ENCODE data around the gene BRF1.

Gene BRF1

DNA sequence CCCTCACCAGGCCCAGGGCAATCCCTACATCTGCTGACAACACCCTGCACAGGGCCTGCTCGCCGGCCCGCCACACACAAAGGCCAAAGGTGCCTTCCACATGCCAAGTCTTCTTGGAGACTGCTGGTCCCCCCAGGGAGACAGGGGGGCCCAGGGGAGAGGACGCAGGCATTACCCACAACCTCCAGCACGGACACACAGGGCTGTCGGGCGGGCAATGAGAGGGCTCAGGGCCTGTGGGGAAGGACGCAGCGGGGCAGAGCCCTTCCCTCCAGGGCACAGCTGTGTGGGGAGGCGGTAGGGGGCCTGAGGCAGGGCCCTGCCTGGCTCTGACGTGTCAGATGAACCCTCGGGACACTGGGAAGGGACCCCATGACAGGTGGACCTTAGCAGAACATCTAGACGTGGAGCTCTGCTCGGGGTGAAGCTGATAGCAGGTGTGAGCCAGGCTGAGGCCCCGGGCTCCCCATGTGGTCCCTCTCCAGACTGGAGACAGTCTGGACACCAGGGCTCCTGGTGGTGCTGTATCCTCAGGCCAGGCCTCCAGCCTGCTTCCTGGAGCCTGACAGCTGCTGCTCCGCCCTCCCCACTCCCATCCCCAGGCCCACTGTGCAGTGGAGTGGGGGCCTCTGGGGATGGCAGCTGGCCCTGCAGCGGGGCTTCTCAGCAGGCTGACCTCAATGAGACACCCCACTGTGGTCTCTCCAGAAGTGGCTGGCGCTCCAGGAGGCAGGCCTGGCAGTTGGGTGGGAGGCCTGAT, 88.1 kb downstream of the BRF1 start:
- Histone ChIP-seq H3K4me1 (ENCODE audit: insufficient read depth, low read length) (no peaks in the 10 kb centered on the region), H2AFZ (ENCODE audit: low read depth, low read length) (no peak overlapping the region), H3K36me3 (ENCODE audit: insufficient read depth, low read length) (peaks cover 9% of the 10 kb centered on the region), H3K27me3 (ENCODE audit: insufficient read depth, low read length) (no peaks in the 10 kb centered on the region), H3K9me3 (ENCODE audit: low read length) (no peaks in the 10 kb centered on the region), H3K4me3 (ENCODE audit: low read length) (no peak overlapping the region)

DNA sequence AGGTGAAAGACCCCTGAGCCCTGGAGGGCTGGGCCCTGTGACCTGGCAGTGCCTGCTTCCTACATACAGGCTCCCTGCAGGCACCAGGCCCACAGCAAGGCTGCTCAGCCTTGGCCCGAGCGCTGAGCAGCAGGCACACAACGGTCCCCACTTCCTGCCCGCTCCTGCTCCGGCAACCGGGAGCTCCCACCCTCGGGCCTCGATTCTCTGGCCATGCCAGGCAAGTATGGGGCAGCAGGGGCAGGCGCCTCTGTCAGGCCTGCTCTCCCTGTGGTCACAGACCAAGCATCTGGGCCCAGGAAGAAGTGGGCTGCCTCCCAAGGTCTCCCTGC, 89.1 kb downstream of the BRF1 start:
- H3K27me3 ChIP-seq (ENCODE audit: insufficient read depth, low read length) = no peaks in the 10 kb centered on the region
- H3K4me1 ChIP-seq (ENCODE audit: insufficient read depth, low read length) = no peaks in the 10 kb centered on the region
- no peak overlapping the region for H3K4me3 ChIP-seq (ENCODE audit: low read length)
- no peaks in the 10 kb centered on the region for H3K36me3 ChIP-seq (ENCODE audit: insufficient read depth, low read length)
- H2AFZ ChIP-seq (ENCODE audit: low read depth, low read length) = no peak overlapping the region
- H3K9me3 ChIP-seq (ENCODE audit: low read length) = no peaks in the 10 kb centered on the region

DNA sequence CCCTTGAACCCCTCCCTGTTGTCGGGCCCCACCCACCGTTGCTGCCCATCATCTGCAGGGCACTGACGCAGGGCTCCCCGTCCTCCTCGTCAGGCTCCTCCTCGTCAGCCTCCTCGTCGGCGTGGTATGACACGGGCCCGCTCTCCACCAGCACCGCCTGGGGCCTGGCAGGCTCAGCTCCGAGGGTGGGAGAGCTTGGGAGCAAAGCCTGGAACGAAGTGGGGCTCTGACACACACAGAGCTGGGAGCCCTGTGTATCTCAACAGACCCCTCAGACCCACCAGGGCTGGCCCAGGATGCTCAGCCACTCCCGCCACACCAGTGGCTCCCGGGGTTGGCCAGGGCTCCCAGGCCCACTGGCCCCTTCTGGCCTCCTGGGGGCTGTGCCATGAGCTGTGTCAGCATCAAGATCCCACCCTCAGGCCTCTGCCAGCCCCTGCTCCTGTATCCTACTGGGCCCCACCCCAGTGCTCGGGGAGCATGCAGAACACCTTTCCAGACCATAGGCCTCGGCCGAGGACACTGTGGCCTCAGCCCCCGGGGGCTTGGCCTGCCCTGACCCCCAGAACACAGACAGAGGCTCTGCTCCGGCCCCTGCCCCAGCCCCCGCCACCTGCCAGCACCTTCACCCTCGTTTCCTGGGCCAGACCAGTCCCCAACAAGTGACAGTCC, 89.6 kb downstream of the BRF1 start:
- H3K4me1 ChIP-seq (ENCODE audit: insufficient read depth, low read length) = no peaks in the 10 kb centered on the region
- no peaks in the 10 kb centered on the region for H3K27me3 ChIP-seq (ENCODE audit: insufficient read depth, low read length)
- no peaks in the 10 kb centered on the region for H3K36me3 ChIP-seq (ENCODE audit: insufficient read depth, low read length)
- no peak overlapping the region for H2AFZ ChIP-seq (ENCODE audit: low read depth, low read length)
- H3K4me3 ChIP-seq (ENCODE audit: low read length) = no peak overlapping the region
- H3K9me3 ChIP-seq (ENCODE audit: low read length) = no peaks in the 10 kb centered on the region

DNA sequence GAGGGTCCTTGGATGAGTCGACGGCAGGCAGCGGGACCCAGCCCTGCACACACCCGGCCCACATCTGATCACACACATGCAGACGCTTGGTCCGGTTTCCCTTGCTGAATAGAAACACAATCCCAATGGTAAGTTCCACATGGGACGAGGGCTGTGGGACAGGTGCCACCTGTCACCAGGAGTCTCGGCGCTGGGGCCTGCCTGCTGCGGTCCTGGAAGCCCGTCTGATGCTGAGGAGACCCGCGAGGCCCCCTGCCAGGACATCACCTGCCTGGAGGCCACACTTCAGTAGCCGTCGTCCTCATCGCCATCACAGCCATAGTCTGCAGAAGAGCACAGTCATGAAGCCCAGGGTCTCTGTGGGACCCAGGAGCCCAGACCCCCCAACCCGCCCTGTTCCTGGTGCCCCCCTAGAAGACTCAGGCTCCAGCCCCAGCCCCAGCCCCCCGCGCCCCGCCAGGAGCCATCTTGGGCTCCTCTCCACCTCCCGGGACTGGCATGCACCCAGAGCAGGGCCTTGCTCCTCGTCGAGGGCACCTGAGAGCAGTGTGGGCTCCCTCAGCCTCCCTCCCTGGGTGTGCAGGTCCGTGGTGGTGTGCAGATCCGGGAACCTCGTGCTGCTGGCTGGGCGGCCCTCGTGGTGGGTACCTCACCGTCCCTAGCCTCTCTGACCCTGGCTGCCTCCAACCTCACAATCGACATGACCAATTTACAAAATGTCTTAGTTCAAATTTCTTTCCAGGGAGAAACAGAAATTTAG, 90.4 kb downstream of the BRF1 start:
- Histone ChIP-seq H3K4me1 (ENCODE audit: insufficient read depth, low read length) (no peaks in the 10 kb centered on the region), H2AFZ (ENCODE audit: low read depth, low read length) (no peak overlapping the region), H3K36me3 (ENCODE audit: insufficient read depth, low read length) (no peaks in the 10 kb centered on the region), H3K4me3 (ENCODE audit: low read length) (no peak overlapping the region), H3K27me3 (ENCODE audit: insufficient read depth, low read length) (no peaks in the 10 kb centered on the region), H3K9me3 (ENCODE audit: low read length) (no peaks in the 10 kb centered on the region)

DNA sequence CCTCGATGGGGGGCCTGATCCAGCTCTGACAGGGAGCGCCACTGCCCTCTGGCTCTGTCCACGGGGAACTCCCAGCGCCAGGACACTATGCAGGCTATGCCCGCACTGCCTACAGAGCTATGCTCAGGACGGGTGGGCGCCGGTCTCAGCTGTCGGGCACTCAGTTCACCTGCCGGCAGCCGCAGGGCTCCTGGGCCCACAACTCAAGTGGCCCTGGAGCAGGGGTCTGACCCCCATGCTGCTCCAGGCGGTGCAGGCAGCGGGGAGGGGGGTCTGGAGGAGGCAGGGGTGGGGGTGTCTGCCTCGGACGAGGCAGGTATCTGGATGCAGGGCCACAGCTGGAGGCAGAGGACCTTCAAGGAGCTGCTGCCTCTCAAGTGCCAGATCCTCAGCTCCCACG, 91.2 kb downstream of the BRF1 start:
- H3K4me1 ChIP-seq (ENCODE audit: insufficient read depth, low read length) = no peaks in the 10 kb centered on the region
- H3K4me3 ChIP-seq (ENCODE audit: low read length) = no peak overlapping the region
- no peaks in the 10 kb centered on the region for H3K27me3 ChIP-seq (ENCODE audit: insufficient read depth, low read length)

DNA sequence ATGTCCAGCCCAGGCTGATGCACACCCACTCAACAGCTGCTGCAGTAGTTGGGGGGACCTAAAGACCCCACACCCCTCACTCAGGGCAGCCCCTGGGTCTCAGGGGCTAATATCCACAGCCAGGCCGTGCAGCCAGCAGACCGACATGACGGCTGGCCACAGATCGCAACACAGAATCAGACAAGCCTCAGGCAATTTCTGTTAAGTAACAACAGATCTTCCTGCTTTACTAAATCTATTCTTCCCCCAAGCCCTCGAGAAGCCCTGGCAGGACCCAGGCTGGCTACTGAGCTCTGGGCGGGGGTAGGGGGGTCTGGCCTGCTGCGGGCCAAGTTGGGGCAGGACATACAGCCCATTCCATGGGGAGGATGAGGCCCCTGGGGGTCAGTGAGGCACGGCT, 91.7 kb downstream of the BRF1 start:
- no peaks in the 10 kb centered on the region for H3K4me1 ChIP-seq (ENCODE audit: insufficient read depth, low read length)
- no peaks in the 10 kb centered on the region for H3K27me3 ChIP-seq (ENCODE audit: insufficient read depth, low read length)
- H2AFZ ChIP-seq (ENCODE audit: low read depth, low read length) = no peak overlapping the region
- H3K9me3 ChIP-seq (ENCODE audit: low read length) = no peaks in the 10 kb centered on the region
- no peaks in the 10 kb centered on the region for H3K36me3 ChIP-seq (ENCODE audit: insufficient read depth, low read length)
- H3K4me3 ChIP-seq (ENCODE audit: low read length) = no peak overlapping the region

More for the DNA sequence above, 91.2 kb downstream of the BRF1 start:
- Histone ChIP-seq H3K9me3 (ENCODE audit: low read length) (no peaks in the 10 kb centered on the region), H3K36me3 (ENCODE audit: insufficient read depth, low read length) (no peaks in the 10 kb centered on the region), H2AFZ (ENCODE audit: low read depth, low read length) (no peak overlapping the region)

DNA sequence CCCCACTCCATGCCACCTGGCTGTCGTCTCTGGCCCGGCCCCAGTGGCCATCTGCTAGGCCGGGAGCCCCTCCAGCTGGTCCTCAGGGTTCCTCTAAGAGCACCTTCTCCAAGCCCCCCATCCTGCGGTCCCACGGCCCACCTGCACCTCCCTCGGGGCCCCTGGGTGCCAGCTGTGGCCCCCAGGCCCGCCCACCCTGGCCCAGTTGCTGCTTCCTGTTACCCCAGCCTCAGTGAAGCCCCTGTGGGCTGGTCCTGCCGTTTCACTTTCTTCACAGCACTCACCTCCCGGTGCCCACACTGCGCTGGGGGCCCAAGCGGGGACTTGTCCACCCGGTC, 92.1 kb downstream of the BRF1 start:
- Histone ChIP-seq H3K36me3 (ENCODE audit: insufficient read depth, low read length) (no peaks in the 10 kb centered on the region), H3K9me3 (ENCODE audit: low read length) (no peaks in the 10 kb centered on the region), H3K4me1 (ENCODE audit: insufficient read depth, low read length) (no peaks in the 10 kb centered on the region), H3K4me3 (ENCODE audit: low read length) (no peak overlapping the region), H3K27me3 (ENCODE audit: insufficient read depth, low read length) (no peaks in the 10 kb centered on the region), H2AFZ (ENCODE audit: low read depth, low read length) (no peak overlapping the region)

DNA sequence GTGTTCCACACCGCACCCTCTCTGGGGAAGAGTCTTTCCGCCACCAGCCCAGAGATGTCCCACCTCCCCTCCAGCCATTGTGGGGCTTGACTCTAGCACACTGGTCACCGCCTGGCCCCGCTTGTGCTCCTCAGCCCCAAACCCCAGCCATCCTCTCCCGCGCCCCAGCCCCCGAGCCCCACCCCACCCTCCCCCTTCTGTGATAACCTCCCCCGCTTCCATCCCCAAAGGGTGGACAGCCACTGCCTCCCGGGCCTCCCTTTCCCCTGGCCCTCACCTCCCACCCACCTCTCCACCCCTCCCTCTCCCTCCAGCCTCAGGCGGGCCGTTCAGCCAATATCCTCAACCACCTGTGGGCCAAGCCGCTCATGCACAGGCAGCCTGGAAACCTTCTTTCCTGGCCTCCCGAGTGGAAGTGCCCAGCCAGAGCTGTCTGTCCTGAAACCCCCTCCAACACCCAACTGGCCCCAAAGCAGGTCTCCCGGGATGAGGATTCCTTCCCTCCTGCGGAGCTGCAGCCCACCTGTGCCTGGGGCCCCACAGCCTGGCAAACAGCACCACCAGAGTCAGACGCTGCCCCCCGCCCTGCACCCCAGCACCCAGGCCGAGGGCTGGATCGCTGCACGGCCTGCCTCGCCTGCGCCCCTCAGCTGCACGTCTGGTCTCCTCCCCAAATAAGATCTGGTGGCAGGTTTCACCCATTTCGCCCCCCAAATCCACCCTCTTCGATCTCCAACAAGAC, 92.6 kb downstream of the BRF1 start:
- H3K36me3 ChIP-seq (ENCODE audit: insufficient read depth, low read length) = no peaks in the 10 kb centered on the region
- no peak overlapping the region for H2AFZ ChIP-seq (ENCODE audit: low read depth, low read length)
- no peaks in the 10 kb centered on the region for H3K27me3 ChIP-seq (ENCODE audit: insufficient read depth, low read length)
- H3K9me3 ChIP-seq (ENCODE audit: low read length) = no peaks in the 10 kb centered on the region
- peaks cover 2% of the 10 kb centered on the region for H3K4me1 ChIP-seq (ENCODE audit: insufficient read depth, low read length)
- H3K4me3 ChIP-seq (ENCODE audit: low read length) = no peak overlapping the region

DNA sequence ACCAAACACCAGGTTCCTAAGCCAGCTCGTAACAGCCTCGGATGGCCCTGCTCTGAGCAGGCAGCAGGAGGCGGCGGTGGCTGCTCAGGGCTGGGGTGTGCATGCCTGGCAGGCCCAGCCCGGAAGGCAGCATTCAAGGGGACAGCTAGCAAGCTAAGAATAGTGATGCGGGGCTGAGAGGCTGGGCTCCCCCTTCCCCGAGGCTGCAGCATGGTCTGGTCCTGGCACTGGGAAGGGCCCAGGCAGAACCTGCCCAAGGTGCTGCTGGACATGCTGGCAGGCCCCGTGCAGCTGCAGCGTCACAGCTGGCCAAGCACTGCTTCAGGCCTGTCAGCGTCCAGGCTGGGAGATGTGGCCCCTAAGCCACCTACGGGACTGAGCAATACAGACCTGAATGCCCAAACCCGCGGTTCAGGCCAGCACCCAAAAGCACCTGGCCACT, 93.3 kb downstream of the BRF1 start:
- H2AFZ ChIP-seq (ENCODE audit: low read depth, low read length) = no peak overlapping the region
- H3K36me3 ChIP-seq (ENCODE audit: insufficient read depth, low read length) = no peaks in the 10 kb centered on the region
- H3K9me3 ChIP-seq (ENCODE audit: low read length) = no peaks in the 10 kb centered on the region
- H3K4me1 ChIP-seq (ENCODE audit: insufficient read depth, low read length) = peaks cover 3% of the 10 kb centered on the region
- H3K27me3 ChIP-seq (ENCODE audit: insufficient read depth, low read length) = no peaks in the 10 kb centered on the region
- no peak overlapping the region for H3K4me3 ChIP-seq (ENCODE audit: low read length)

DNA sequence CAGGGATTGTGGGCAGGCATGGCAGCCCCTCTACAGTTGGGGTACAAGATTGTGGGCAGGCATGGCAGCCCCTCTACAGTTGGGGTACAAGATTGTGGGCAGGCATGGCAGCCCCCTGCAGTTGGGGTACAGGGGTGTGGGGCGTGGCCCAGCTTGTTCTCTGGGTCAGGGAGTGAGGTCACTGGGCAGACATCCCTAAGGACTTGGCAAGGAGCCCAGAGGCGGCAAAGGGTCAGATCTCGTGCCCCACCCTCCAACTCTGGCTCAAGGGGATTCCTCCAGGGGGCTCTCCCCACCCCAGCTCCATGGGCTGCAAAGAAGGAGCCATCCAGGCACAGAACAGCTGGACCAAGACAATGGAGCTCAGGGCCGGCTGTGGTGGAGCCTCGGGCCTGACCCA, 93.9 kb downstream of the BRF1 start:
- Histone ChIP-seq H3K9me3 (ENCODE audit: low read length) (no peaks in the 10 kb centered on the region), H3K4me3 (ENCODE audit: low read length) (no peak overlapping the region), H3K36me3 (ENCODE audit: insufficient read depth, low read length) (no peaks in the 10 kb centered on the region), H2AFZ (ENCODE audit: low read depth, low read length) (no peak overlapping the region), H3K27me3 (ENCODE audit: insufficient read depth, low read length) (no peaks in the 10 kb centered on the region), H3K4me1 (ENCODE audit: insufficient read depth, low read length) (peaks cover 5% of the 10 kb centered on the region)

DNA sequence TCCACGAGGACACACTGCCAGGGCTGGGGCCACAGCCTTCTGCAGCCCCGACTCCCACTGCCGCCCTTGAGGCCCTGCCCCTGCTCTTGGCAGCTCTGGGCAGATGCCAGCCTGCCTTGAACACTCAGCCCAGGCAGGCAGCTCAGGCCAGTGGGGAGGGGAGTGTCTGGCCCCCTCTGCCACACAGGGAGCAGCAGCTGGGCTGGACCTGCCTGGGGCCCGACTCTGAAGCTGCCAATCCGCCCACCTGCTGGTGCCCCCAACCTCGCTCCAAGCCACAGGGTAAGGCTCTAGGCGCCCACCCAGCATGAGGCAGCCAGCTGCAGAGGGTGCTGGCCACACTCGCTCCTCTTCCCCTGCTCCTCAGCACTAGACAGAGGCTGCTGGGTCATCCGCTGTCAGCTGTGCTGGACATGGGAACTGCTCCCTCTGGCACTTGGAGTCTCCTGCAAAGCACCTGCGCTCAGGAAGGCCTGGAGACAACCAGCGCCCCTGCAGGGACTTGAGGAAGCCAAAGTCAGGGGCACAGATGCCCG, 95.1 kb downstream of the BRF1 start:
- Histone ChIP-seq H3K27me3 (ENCODE audit: insufficient read depth, low read length) (no peaks in the 10 kb centered on the region), H3K36me3 (ENCODE audit: insufficient read depth, low read length) (no peaks in the 10 kb centered on the region), H3K4me1 (ENCODE audit: insufficient read depth, low read length) (peaks cover 9% of the 10 kb centered on the region), H3K9me3 (ENCODE audit: low read length) (no peaks in the 10 kb centered on the region), H3K4me3 (ENCODE audit: low read length) (no peak overlapping the region), H2AFZ (ENCODE audit: low read depth, low read length) (no peak overlapping the region)

DNA sequence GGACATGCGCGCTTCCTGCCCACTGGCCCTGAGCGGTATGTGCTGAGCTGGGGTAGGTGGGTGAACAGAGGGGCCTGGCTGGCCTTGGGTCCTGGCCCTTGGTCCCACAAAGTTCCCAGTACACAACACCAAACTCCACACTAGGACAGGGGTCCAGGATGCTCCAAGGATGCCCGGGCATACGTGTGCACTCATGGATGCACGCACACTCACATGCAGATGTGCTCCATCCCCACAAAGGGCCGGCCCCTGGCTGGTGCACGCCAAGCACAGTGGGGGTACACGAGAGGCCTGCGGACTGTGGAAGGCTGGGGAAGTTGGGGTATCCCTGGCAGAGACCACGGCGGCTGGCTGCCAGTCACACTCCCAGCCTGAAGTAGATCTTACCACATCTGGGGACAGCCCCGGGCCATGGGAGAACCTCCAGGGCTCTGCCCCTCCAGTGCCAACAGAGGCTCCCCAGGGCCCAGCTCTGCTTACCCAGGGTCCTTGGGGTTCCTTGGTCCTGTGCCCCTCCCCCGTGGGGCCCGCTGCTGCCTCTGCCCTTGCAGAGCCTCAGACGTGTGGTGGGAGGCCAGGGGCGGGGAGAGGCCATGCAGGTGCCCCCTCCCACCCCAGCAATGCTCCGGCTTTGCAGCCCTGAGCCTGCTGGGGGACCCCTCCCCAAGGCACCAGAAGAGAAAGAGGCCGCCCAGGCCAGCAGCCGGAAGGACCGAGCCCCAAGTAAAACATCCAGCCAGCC, 95.7 kb downstream of the BRF1 start:
- H2AFZ ChIP-seq (ENCODE audit: low read depth, low read length) = no peak overlapping the region
- H3K36me3 ChIP-seq (ENCODE audit: insufficient read depth, low read length) = no peaks in the 10 kb centered on the region
- no peaks in the 10 kb centered on the region for H3K27me3 ChIP-seq (ENCODE audit: insufficient read depth, low read length)
- no peak overlapping the region for H3K4me3 ChIP-seq (ENCODE audit: low read length)
- no peaks in the 10 kb centered on the region for H3K9me3 ChIP-seq (ENCODE audit: low read length)
- H3K4me1 ChIP-seq (ENCODE audit: insufficient read depth, low read length) = peaks cover 9% of the 10 kb centered on the region
